GM21447 (cell line): ENCODE data around the gene HCFC1.

Source experiments
- ATAC-seq: cut with Tn5 transposase; IDR thresholded peaks from one replicate; pipeline ENCODE4 v1.9.1; 2021; ENCODE audit not compliant: unreplicated experiment

HCFC1 gene

DNA sequence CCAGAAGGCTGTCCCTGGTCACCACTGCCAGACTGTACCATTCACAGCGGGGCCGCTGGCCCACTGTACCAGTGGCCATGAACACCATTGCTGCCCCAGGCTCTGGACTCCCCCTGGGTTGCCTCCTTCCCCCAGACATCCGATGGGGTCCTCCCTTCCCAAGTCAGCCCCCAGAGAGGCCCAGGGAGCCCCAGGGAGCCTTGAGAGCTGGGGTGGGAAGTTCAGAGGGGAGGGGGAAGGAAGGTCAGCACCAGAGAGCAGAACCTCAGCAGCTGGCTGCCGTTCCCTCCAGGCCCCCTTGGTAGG, 45.1 kb downstream of the HCFC1 start:
- ATAC-seq: no peak

DNA sequence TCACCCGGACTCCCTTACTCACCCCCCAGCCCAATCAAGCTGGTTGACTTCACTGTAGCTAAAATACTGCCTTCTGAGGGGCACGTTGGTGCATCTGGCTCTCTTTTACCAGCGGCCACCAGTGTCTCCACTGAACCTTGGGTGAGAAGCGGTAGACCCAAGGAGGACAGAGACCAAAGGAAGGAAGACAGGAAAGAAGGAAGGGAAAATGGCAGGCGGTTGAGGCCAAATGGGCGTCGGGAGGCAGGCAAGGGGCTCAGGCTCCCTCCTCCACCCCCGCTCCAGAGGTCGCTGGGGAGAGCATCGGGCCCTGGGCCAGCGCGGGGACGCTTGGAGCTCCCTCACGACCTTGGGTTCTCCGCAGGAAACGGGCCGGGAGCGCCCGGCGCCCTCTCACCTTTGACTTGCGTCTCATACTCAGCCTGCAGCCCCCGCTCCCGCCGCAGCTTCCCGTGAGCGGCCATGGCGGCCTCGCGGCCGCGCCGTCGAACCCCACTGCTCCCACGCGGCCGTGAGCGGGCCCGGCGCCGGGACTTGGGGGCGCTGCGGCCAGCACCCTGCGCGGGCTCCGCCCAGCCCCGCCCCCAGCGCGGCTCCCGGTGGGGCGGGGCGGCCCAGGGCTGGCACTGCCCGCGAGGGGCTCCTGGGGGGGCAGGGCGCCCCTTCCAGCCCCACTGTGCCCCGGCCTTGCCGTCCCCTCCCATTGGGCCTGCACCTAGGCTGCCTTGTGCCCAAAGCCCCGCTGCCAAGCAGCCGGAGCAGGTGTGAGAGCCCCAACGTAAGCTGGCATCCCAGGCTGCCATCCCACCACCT, 45.7 kb downstream of the HCFC1 start, which contains the start of gene ARHGAP4:
ARHGAP4 (minus strand) TSS at position 526 of the 813 bp plus-strand sequence; CDS start at position 464, 62 bp downstream.
- ATAC-seq: no peak

DNA sequence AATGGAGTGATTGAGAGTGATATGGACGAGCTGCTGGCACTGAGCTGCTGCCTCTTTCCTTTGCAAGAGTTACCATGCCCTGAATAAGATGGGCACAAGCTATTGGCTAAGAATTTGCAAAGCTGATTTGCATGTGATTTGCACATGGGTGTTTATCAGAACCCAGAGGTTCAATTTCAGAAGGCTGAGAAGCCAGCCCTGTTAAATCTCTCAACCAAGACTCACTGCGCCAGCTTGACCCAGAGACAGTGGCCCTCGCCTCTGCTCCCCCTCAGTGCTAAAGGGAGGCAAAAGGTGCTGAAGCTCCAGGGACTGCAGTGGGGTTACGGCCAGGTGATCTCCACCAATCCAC, 46.3 kb downstream of the HCFC1 start:
- ATAC-seq: no peak

DNA sequence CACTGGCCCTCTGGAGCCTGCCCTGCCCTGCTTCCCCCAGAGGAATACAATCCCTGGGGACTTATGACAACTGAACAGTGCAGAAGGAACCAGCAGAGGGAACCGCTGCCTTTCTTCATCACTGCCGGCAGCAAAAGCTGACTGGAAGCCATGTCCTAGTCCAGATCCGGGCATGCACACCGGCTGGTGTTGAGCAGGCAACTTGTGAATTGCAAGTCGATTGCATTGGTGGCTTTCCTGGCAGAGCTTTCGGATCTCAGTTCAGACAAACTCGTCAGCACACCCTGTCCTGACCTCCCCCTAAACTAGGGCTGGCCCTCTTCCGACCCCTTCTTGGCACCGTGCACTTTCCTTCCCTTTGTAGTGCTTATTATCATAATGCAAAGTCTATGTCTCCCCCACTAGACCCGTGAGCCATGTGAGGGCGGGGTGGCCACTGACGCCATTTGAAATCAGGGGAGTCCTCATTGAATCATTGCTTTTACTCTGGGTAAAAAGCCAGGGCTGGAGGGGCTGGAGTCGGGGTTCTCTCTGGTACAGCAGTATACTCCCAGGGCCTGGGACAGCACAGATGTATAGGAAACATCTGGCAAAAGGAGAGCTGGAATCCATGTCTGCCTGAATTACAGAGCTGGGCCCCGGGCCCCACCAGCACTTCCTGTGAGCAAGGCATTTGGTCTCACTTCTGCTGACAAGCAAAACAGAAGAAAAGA, 47.3 kb downstream of the HCFC1 start:
- no peak for ATAC-seq

DNA sequence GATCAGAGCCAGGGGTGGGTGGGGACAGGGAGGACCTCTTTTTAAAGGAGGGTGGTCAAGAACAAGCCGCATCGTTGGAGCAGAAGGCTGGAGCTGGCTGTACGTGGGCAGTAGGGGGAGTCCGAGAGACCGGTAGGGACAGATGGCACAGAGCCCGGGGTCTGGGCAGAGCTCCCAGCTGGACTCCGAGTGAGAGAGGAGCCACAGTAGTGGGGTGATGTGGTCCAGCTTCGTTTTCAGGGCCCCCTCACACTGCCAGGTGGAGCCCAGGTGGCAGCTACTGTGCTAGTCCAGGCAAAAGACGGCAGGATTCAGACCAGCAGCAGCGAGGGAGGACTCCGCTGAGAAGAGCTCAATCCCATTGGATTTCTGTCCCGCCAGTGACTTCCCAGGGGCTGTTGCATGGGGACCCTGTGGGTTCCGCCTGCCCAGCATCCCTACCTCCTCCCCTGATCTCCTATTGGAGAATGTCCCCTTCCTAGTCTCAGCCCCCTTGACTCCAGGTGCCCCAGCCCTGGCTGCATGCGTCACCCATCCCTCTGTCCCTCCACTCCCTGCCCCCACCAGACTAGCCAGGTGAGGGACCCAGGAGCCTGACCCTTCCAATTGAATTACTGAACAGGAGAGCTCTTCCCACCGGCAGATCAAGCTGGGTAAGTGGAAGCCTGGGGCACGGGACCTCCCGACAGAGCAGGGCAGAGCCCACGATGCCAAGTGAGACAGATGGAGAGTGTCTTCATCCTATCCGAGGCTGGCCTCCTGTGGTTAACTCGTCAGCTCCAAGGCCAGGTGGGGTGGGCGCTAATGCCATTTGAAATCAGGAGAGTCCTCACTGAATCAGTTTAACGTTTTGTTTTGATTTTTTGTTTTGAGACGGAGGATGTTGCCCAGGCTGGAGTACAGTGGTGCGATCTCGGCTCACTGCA, 48.4 kb downstream of the HCFC1 start:
- ATAC-seq: no peak

DNA sequence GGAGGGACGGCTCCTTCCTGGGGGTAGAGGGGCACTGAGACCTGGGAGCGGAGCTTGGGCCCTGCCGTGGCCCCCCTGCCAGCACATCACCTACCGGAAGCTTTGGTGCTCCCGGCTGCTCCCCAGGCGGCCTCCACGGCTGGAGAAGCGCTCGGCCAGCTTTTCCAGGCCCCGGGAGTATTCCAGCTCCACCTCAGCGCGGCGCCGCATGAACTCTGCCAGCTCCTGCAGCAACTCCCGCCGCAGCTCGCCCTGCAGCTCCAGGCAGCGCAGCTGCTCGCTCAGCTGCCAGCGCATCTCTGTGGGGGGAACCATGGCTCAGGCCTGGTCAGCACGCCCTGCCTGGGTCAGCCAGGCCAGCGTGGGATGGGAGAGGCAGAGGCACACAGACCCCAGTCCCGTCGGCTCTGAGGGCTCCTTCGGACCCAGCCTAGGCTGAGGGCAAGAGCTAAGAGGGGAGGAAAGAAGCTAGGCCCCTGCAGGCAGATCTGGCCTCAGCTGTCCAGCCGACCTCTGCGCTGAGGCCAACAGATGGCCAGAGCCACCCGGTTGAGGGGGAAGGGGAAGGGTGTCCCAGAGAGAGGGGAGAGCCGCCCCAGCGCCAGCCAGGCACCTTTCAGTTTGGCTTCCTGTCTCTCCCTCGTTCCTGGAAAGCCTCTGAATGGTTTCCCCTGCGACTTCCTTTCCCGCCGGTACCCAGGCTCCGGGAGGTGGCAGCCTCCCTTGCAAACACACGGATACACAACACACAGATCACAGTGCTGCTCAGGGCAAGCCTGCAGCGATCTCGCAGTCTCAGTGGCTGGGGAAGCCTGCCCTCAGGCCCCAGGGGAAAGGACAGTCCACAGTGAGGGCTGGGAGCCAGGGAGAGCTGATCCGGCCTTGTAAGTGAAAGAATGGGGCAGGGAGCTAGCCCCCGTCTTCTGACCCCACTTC, 49.8 kb downstream of the HCFC1 start:
- no peak for ATAC-seq

DNA sequence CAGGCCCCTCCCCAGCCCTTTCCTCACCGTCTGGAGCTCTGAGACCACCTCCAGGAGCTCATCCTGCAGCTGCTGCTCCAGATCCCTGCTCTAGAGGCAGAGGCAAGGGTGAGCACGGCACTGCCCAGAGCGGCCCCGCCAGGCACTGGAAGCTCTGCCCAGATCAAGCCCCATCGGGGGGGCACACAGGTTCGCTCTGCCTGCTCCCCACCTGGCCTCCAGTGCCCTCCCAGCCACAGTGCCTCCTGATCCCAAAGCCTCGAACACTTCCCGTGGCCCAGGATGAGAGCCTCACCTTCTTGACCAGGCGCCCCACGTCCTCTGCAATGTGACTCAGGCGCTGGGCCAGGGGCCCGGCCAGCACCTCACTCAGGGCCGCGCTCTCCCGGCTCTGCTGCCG, 50.5 kb downstream of the HCFC1 start:
- ATAC-seq: no peak

DNA sequence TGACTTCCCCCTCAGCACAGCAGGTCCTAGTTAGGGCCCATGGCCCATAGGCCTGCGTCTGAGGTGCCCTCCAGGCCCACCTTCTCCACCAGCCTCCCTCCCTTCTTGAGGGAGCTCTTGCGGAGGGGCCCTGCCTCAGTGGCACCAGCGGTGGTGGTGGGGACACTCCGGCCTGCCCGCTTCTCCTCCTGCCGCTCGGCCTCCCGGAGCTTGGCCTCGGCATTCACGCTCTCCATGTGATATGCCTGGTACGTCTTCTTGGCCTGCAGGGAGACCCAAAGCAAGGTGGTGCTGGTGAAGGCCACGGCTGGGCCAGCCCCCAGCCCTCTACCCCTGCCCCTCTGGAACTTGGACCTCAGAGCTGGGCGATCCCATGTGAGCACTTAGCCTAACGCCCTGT, 51.1 kb downstream of the HCFC1 start:
- no peak for ATAC-seq

DNA sequence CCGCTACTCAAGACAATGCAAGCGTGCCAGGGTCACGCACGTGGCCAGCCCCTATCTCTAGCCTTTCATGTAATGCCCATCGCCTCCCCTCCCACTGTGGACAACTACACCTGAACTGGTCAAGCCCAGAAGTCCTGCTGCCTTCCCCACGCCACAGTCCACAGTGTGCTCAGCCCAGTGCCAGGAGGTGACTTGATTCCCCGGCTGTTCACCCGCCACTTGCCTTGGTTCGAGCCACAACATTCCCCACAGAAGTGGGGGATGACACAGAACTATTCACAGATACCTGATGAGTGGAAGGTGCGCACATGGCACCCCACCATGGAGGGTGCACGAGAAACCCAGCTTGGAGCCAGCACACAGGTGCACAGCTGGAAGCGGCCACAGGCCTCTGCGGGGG, 52.3 kb downstream of the HCFC1 start:
- no peak for ATAC-seq

DNA sequence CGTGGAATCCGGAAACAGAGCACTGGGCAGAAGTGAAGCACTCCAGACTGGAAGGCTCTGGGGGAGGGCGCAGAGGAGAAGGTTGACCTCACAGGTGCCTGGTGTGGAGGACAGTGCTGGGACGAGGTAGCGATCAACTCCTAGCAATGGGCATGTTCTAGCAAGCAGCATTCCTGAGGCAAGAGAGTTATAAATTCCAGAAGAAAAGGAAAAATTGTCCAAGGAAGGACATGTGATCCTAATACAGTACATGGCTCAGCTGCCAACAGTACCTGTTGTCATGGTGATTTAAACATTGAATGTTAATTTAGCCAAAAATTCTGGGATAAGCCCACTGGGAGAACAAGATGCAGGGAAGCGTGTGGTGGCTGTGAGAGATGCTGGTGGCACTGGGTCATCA, 53.7 kb downstream of the HCFC1 start:
- no peak for ATAC-seq

DNA sequence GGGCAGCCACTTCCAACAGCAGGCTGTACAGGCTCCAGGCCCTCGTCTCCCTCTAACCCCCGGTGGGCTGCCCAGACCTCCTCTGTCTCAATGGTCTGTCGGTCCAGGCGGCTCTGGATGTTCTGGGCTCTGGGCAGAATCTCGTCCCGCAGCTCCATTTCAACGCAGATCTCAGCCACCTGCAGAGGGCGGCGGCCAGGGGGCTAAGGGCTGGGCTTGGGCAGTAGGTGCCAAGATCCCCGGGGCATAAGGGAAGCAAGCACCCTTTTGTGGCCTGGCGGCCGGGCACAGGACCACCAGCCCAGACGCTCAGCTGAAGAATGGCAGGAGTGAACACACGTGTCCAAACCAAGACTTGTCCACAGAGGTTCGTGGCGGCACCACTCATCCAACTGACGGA, 57.9 kb downstream of the HCFC1 start:
- no peak for ATAC-seq

DNA sequence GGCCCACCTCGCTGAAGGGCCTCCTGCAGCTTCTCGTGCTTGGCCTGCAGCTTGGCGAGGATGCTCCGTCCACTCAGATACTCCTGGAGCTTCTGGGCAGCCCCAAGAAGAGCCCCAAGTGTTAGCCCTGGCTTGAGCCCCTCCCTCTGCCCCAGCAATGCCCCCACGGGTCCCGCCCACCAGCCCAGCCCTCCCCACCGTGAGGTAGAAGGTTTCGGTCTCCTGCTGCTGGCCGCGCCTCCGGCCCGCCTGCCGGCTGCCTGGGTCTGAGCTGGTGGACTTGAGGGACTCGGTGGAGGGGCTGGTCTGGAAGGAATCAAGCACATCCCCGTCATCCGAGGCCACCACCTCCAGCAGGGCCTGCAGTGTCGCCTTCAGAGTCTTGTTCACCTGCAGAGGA, 58.4 kb downstream of the HCFC1 start:
- no peak for ATAC-seq

DNA sequence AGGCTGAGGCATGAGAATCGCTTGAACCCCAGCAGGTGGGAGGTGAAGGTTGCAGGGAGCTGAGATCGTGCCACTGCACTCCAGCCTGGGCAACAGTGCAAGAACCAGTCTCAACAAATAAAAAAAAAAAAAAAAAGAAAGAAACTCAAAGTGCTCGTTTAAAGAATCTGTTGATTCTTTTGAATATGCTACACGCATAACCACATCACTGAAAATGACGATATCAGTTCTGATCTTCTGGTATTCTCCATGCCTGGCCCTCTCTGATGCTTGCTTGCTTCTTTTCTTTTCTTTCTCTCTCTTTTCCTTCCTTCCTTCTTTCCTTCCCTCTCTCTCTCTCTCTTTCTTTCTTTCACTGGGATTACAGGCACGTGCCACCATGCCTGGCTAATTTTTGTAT, 59.8 kb downstream of the HCFC1 start:
- ATAC-seq: no peak

DNA sequence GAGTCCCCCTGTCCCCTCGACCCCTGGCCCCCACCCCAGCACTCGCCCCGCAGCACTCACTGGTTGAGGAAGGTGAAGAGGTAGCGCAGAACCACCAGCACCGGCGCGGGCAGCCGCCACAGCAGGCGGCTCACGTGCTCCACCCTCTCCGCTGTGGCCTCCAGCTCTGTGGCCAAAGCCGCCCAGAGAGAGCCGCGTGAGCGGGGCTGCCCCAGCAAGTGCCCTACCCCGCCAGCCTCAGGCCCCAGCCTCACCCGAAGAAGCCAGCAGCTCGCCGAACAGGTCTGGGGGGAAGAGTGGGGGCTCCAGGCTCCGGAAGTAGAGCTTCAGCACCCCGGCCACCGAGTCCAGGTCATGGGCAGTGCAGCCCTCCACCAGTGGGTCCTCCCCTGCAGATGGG, 61.2 kb downstream of the HCFC1 start:
- ATAC-seq: no peak

DNA sequence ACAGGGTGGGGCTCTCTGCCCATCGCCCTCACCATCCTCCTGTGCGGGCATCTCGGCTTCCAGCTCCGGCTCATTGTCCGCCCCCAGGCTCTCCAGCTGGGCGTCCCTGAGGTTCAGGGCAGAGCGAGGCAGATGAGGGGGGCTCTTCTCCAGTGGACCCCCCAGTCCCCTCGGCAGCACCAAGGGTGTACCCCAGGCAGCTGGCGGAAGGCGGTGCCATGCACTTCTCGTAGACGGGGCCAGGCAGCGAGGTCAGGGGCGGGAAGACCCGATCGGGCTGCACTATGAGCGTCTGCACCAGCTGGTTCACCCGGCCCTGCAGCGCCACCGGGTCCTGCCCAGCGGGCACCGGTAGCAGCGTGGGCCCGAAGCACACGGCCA, 61.6 kb downstream of the HCFC1 start:
- ATAC-seq: no peak

DNA sequence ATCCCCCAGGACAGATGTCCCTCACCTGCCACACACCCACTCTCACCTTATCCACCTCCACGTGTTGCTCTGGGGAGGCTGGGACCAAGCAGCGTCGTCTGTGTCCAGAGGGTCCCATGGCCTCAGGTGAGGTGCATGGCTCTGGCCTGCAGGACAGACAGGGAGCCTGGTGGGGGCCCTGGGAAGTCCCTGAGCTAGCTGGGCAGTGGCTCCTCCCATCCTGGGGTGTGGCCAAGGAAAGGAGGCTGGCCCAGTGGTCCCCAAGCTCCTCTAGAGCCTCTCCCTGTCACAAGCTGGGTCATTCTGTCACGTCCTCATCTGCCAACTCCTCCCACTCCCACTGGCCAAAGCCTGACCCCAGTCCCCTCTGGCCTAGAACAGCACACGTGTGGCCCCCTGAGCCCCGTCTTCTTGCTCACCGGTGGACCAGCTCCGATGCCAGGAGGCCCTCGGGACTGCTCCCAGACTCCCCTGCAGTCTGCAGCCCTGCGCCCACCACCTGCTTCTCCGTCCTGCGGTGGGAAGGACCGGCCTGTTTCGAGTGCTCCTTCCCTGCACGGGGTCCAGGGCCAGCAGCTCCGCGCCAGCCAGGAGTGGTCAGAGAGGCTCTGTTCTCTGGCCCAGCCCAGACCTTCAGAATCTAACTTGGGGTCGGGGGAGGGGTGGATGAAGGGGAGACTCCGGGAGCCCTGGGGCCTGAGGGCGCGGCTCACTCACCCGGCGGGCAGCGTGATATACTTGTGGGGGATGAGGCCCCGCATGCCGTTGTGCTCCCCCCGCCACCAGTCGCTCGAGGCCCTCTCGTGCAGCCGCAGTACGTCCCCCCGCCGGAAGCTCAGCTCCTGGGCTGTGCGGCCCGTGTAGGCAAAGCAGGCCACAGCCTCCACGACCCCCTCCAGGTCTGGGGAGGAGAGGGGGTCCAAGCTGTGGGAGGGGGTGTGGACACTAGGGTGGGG, 62.3 kb downstream of the HCFC1 start:
- no peak for ATAC-seq

DNA sequence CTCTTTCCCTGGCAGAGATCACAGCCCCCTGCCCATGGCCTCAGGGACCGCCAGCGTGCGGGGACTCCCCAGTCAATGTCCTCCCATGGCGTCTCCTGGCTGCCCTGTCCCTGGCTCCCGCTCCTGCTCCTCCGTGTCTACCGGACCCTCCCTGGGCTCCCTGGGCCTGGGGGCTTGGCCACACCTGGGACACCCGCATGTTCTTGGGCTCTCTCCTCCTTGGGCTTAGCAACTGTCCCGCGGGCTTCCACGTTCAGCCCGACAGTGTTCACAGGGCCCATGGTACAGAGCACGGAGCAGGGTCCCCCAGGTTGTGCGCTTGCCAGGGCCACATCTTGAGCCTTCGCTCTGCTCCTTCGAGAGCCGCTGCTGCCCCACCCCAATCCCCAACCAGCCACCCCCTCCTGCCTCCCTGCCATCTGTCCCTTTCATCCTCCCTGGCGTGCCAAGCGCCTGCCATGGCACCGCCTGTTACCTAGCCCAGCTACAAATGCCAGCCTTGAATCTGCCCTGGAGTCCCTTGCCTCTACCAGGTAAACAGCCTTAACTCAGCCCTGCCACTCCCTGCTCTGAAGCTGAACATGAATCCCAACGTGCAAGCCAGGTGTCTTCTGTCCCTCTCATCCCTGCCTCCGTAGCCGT, 63.3 kb downstream of the HCFC1 start:
- no peak for ATAC-seq

DNA sequence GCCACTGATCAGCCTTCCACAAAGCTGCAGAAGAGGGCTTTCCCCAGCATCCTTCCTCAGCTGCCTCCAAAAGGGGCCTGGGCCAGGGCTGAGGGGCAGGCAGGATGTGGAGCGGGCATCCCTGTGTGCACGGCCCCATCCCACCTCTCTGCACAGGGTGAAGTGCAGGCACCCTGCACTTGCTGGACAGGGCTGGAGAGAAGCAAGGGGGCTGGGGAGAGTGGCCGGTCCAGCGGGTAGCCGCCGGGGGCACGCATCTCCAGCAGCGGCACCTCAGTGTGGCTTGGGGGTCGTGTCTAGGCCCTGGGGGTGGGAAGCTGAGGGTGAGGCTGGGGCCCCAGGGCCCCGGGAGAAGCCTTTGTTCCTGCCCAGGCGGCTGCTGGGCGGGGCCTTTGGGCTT, 64.2 kb downstream of the HCFC1 start:
- no peak for ATAC-seq
